ENCODE results near the gene PRODH2.
"Not testable (repeated sequence)": the region's sequence is repeated elsewhere in the genome, so short reads cannot be mapped to it uniquely, and the experiment has no call there.

The PRODH2 gene

DNA sequence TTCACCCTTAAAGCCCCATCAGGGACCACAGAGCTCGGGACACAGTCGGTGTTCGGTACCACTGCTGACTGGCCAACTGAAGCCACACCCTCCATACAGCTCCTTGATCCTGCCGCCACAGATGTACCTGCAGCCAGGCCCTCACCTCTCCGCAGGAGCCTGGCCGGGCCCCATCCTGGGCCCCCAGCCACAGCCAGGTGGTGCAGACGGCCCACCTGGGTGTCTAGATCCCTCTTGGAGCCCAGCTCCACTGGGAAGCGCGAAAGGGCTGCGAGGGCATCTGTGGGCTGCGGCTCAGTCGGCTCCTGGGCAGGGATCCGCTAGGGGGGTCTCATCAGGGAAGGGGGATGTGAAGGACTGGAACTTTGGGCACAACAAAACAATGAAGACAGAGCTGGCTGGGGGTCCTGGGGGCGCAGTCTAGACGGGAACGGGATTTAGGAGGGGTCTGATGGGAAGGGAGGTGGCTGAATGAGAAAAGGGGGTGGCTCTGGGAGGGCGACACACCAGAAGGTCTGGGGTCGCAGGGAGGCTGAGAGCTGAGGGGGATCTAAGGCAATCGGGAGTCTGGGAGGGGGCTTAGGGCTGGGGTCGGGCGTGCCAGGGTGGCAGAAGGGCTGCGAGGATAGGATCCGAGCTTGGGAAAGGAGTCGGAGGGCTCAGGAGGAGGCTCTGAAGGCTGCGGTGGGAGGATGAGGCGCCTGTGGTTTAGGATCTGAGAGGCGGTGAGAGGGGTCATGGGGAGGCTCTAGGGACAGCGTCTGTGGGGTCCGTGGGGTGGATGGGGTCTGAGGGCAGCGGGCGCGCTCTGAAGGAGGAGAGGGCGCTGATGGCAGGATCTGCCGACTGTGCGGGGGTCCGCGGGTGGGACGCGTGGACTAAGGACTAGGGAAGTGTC lies 15.8 kb downstream of the PRODH2 start:
- no peak for DNase-seq (ENCODE audit: low spot score)

DNA sequence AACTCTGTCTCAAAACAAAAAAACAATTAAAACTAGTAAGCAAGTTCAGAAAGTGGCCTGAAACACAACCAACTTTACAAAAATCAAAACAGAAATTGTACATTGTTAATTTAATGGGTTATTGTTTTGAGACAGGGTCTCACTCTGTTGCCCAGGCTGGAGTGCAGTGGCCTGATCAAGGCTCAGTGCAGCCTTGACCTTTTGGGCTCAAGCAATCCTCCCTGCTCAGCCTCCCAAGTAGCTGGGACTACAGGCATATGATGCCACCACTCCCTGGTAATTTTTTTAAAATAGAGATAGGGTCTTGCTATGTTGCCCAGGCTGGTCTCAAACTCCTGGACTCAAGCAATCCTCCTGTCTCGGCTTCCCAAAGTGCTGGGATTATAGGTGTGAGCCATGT lies 17.1 kb downstream of the PRODH2 start:
- not testable (repeated sequence) for DNase-seq (ENCODE audit: low spot score)

DNA sequence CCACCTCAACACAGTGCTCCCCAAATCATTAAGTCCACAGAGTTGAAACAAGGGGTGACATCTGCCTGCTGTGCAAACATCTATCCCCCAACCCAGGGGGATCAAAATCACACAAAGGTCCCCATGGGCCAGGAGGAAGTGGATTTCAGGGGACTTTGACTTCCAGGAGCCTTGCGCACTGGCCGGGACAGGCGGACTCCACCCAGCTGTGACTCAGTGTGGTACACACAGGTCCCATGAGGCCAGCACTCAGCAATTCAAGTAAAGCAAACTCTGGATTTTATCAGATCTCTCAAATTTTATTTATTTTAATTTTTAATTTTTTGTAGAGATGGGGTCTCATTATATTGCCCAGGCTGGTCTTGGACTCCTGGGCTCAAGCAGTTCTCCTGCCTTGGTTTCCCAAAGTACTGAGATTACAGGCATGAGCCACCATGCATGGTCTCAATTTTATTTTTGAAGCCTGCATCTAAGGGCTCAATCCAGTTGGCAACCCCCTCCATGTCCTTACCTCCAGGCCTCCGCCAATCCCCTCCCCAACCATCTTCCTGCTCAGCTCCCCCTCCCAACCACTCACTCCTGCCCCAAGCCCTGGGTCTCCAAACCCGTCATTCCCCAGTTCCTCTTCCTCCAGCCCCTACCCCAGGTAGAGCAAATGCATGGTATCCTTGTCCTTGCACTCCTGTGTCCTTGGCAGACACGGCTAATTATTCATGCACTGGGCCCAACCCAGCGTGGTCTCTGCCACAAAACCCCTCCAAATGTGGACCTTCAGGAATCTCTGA lies 19.1 kb downstream of the PRODH2 start:
- DNase-seq (ENCODE audit: low spot score): peak; percentile 92

DNA sequence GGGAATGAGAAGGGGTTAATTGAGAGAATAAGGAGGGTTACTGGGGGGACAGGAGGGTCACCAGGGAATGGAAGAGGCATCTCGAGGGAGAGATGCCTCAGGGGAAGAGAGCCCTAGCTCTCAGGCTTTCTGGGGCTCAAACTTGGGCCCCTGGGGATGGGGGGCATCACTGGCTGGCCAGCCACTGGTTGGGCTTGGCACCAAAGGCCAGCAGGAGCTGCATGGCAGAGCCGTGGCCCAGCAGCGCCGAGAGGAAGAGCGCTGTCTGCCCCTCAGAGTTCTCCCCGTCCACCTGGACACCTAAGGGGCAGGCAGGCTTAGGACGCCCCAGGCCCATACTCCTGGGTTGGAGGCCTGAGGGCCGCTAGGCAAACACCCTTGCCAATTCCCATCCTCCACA lies 19.8 kb downstream of the PRODH2 start:
- DNase-seq (ENCODE audit: low spot score): no peak

DNA sequence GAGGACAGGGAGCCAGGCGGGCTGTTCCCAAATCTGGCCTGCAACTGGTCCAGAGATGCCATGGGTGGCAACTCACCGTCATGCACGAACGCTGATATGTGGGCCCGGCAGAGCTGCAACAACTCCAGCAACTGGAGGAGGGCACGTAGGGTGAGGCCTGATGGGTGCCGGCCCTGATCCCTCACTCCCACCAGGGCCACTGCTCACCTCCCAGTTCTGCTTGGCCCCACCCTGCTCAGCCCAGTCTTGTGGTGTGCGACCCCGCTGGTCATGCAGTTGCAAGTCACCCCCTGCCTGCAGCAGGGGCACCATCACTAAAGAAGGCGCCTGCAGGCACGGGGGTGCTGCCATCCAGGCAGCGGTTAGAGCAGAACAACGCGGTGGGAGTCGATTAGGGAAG lies 20.3 kb downstream of the PRODH2 start:
- DNase-seq (ENCODE audit: low spot score): no peak

DNA sequence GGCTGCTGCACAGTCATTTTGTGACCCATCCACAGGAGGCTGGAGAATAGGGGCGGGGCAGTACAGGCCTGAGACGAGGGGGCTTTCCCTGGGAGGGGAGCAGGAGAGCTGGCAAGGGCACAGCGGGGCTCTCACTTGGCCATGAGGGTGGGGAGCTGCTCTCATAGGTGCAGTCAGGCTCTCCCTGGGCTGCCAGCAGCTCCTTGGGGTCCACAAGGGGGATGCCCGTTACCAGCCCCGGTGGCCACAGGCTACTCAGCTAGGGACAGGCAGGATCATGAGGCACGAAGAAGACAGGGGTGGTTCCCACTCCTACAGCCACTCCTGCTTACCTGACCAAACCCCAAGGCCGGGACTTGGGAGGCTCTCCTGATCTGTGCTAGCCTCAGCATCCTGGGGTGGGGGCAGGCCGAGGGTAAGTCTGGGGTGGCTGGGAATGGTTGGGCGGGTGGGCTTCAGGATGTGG lies 20.8 kb downstream of the PRODH2 start:
- no peak for DNase-seq (ENCODE audit: low spot score)

DNA sequence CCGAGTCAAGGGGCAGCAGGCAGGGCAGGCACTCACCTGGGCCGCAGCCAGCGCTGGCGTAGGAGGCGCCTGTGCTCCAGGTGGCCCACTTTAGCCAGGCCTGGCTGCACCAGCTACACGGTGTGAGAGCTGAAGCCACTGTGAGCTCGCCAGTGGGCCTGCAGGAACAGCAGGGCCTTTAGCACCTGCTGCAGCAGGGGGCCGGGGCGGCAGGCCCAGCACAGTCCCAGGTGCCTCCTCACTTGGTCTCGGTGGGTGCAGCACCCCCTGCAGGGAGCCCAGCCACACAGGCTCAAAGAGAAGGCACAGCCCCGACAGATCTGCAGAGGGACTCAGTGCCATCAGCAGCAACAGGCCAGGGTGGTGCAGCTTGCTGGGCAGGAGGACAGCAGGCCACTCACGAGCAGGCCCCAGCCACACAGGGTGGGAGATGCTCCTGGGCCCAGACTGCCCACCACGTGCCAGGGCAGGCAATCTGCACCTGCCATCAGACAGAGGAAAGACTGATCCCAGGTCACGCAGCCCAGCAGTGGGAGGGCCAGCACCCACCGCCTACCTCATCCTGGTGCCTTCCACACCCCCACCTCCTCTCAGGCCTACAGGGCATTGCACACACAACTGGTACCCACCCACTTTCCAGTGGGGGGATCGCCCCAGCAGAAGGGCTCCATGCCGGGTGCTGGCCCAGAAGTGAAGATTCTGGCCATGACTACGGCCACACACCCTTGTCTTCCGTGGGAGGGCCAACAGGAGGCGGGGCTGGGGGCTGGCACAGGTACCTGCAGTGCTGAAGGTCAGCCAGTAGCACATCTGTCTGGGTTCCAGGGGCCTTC lies 21.4 kb downstream of the PRODH2 start:
- no peak for DNase-seq (ENCODE audit: low spot score)

DNA sequence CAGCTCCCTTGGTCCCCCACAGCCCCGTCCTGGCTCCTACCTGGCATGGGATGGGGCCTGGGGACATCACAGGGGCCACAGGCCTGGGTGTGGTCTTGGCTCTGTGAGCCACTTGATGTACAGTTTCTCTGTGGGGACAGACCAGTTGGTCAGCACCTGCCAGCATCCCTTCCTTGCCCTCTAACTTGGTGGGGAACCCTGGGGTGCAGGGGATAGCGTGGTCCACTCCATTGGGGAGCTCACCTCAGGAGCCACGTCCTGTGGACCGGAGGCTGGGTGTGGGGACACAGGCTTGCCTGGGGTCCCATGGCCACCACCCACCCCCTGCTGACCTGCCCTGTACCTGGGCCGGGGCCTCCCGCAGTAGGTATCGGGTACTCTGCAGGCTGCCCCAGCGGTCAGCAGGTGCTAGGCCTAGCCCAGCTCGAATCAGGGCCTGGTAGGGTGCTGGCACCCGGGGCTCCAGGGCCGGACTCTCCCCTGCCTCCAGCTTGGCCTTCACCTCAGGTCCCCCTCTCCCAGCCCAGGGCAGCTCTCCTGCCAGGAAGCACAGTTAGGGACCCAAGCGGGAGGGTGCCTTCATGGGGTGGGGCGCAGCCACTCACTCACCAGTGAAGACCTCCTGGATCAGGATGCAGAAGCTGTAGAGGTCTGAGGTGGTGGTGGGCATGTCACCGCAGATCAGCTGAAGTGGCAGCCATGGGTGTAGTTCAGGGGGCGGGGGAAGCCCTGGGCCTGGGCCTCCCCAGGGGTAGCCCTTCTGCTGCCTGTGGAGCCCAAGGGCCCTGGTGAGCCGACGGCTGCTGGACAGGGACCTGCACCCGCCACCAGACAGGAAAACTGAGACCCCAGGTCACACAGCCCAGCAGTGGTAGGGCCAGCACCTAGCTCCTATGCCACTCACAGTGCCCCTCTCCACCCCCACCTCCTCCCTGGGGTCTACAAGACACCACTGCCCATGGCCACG lies 22.4 kb downstream of the PRODH2 start:
- DNase-seq (ENCODE audit: low spot score): no peak

DNA sequence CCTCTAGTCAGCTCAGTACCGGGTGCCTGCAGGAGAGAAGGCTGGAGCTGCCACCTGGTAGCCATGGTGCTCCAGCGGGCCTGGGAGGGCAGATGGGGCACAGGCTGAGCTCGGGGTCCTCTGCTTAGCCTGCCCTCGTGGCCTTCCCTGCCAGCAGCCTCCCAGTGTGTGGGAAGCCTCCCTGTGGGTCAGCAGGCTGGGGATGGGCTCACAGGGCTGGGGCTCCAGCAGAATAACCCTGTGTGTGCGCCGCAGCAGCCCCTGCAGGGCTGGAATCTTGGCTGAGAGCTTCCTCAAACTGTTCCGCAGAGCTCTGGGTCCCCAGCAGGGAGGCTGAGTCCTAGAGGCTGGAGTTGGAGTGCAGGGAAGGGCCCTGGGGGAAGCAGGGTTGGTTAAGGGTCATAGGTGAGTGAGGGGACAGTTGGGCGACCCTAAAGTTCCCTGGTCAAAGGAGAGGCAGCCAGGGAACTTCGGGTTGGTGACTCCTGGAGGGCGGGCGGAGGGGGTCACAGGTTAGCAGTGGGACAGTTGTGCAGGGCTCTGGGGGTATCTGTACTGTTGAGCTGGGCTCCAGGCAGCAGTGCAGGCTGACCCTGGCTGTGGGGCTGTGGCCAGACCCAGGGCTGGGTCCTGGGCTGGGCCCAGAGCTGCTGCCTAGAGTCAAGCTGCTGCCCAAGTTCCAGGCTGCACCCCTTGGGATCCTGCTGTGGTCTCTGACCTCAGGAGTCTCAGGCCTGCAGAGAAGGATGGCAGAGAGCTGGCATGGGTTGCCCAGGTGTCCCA lies 23.3 kb downstream of the PRODH2 start:
- no peak for DNase-seq (ENCODE audit: low spot score)

DNA sequence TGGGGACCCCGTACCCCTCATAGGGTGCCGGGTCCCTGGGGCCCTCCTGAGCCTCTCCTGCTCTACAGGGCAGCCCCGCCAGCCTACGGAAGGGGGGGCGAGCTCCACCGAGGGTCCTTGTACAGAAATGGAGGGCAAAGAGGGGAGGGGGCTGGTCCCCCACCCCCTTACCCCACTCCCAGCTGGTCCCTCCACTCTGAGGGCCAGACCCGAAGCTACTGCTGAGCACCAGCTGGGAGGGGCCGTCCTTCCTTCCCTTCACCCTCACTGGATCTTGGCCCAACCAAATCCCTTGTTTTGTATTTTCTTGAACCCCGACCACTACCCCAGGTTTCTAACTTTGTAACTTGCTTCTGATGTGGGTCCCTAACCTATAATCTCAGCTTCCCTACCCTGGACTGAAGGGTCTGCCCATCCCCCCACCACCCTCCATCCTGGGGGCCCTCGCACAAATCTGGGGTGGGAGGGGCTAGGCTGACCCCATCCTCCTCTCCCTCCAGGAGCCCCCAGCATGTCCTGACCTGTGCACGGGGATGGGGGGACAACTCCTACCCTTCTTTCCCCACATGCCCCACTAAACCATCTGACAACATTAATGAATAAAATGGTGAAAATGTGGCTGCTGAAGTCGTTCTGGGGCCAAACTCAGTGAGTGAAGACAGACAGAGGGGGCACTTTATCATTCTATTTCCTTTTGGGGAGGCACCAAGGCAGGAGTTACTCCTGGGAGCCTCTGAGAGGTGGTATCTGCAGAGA lies 24.3 kb downstream of the PRODH2 start:
- no peak for DNase-seq (ENCODE audit: low spot score)

DNA sequence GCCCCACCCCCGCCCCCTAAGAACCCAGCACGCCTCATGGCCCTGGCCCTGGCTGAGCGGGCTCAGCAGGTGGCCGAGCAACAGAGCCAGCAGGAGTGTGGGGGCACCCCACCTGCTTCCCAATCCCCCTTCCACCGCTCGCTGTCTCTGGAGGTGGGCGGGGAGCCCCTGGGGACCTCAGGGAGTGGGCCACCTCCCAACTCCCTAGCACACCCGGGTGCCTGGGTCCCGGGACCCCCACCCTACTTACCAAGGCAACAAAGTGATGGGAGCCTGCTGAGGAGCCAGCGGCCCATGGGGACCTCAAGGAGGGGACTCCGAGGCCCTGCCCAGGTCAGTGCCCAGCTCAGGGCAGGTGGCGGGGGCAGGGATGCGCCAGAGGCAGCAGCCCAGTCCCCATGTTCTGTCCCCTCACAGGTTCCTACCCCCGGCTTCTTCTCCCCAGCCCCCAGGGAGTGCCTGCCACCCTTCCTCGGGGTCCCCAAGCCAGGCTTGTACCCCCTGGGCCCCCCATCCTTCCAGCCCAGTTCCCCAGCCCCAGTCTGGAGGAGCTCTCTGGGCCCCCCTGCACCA lies 25.3 kb downstream of the PRODH2 start:
- no peak for DNase-seq (ENCODE audit: low spot score)

DNA sequence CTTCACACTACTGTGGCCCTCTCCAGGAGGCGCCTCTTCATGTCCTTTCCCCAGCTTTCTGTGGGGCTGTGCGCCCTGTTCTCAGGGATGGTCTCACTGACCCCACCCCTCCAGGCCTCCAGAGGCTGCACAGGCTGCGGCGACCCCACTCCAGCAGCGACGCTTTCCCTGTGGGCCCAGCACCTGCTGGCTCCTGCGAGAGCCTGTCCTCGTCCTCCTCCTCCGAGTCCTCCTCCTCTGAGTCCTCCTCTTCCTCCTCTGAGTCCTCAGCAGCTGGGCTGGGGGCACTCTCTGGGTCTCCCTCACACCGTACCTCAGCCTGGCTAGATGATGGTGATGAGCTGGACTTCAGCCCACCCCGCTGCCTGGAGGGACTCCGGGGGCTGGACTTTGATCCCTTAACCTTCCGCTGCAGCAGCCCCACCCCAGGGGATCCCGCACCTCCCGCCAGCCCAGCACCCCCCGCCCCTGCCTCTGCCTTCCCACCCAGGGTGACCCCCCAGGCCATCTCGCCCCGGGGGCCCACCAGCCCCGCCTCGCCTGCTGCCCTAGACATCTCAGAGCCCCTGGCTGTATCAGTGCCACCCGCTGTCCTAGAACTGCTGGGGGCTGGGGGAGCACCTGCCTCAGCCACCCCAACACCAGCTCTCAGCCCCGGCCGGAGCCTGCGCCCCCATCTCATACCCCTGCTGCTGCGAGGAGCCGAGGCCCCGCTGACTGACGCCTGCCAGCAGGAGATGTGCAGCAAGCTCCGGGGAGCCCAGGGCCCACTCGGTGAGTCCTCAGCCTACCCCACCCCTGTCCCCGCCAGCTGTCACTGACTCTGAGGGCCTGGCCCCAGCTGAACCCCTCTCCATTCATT lies 26.1 kb downstream of the PRODH2 start:
- DNase-seq (ENCODE audit: low spot score): no peak

DNA sequence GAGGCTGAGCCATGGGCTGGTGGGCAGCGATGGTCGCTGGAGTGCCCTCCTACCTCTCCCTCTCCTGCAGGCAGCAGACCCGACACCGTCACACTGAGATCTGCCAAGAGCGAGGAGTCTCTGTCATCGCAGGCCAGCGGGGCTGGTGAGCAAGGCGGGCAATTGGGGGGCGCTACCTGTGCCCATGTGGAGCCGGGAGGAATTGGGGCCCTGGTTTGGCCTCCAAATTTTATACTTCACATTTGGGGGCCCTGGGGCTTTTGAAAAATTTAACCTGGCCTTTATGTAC lies 27.4 kb downstream of the PRODH2 start:
- no peak for DNase-seq (ENCODE audit: low spot score)

DNA sequence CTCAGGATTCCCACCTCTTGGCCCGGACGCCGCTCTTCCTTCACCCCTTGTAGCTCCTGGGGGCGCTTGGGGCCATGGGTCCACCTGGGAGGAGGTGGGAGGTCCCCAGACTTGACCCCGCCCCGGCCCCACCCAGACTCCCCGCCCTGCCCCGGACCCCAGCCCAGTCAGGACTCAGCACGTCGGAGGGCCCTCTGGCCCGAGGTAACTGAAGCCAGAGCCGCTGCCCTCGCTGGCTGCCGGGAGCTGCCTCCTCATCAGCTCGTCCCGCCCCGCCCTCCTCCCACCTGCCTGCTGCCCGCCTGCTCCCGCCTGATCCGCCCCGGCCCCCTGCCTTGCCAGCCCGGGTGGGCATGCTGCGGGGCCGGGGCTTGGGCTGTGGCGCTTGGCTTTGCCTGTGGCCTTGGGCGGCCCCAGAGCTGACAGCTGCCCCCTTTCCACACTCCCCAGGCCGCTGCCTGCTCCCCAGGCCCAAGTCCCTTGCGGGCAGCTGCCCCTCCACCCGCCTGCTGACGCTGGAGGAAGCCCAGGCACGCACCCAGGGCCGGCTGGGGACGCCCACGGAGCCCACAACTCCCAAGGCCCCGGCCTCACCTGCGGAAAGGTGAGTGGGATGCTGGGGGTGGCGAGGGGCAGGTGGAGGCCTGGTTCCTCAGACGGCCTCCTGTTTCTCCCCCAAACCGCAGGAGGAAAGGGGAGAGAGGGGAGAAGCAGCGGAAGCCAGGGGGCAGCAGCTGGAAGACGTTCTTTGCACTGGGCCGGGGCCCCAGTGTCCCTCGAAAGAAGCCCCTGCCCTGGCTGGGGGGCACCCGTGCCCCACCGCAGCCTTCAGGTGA lies 27.9 kb downstream of the PRODH2 start:
- DNase-seq (ENCODE audit: low spot score): no peak

DNA sequence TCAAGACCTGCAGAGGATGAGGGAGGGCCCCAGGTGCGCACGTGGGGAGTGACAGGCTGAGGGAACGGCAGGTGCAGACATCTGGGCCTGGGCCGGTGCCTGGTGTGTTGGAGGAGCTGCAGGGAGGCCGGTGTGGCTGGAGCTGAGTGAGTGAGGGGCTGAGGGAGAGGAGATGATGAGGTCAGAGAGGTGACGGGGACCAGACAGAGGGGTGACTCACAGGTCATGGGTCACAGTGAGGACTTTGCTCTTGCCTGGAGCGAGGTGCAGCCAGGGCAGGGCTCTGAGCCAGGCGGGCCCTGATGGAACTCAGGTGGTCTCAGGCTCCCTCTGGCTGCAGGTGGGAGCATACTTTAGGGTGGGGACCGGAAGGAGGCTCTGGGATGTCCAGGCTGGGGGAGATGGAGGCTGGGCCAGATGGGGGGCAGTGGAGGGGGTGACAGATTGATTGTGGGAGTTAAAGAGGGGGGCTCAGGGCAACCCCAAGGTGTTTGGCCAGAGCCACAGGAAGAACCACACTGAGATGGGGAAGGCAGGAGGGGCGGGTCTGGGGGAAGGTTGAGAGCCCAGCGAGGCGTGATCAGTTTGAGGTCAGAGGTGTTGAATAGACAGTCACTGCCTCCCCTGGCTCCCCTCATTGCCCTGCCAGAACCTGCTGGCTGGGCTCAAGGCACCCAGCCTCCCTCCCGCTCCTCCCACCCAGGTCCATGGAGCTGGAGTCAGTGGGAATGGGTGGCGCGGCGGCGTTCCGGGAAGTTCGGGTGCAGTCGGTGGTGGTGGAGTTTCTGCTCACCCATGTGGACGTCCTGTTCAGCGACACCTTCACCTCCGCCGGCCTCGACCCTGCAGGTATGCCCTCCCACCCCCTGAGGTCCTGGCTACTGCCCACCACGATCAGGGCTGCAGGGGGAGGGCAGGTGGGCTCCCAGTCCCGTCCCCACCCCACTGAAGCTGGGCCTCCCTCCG lies 28.9 kb downstream of the PRODH2 start:
- DNase-seq (ENCODE audit: low spot score): no peak

DNA sequence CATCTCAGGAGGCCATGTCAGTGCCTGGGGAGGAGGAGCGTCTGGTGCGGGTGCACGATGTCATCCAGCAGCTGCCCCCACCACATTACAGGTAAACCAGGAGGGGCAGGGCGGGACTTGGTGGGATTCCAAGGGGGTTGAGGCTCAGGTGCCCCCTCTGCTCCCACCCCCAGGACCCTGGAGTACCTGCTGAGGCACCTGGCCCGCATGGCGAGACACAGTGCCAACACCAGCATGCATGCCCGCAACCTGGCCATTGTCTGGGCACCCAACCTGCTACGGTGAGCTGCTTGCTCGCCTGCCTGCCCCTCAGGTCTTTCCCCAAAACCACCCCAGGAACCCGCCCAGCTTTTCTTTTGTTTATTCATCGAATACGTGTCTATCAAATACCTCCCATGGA lies 30.1 kb downstream of the PRODH2 start:
- no peak for DNase-seq (ENCODE audit: low spot score)
